ENCODE data around the gene TMEM114. TPM values are rescaled to one million over a fixed set of nuclear protein-coding genes. Genes with fewer than 3 reads are reported as not detected.

The TMEM114 gene
- total RNA-seq (2014; rRNA removed; shearing (Covaris generic)), result not detected in 2 replicates

DNA sequence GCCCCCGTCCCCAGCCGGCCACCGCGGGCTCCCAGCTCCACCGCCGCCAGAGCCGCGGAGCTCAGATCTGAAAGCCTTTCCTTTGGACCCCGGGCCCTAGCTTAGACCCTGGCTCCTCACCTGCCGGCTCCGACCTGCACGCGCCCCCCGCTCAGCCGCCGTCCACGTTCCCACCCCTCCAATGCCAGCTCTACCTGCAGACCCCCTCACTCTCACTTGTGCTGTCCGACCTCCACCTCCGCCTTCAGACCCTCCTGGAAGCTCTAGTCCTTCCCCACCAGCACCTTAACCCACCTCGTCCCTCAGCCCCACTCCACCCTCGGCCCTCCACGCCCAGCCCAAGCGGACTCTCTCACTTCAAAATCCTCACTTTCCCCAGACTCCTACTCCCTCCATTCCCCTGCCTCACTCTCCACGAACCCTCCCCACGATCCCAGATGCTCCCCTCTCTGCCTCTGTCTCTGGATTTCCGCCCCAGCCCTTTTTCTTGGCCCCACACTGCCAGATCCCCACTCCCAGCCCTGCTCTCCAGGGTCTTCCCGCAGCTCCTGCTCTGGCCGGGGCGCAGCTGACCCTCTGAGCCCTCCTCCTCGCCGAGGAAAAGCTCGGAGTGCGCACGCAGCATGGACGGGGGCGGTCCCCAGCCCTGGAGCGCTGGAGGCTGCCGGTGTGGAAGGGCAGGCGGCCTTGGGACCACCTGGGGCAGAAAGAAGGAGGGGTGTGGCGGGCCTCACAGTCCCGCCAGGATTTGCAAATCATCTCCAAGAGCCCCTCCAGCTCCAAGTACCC, at the start of gene TMEM114:
TMEM114 (minus strand) TSS at position 612 of the 789 bp plus-strand sequence. CDS start 673 bp downstream, outside the sequence.
- in situ Hi-C loops (cut with HindIII; ENCODE audit: low sequenced_read_pairs), result no loop called here
- DNase-seq (ENCODE audit: low spot score), result no peak

- in situ Hi-C loops (cut with HindIII; ENCODE audit: low sequenced_read_pairs), result loop anchor here (5.0 kb wide), 1 partner anchor 72 kb away; no protein-coding TSS in a partner anchor
Measured at GRCh38 chr16:8639694-8640093, 49.4 kb upstream of the TMEM114 start.

GRCh38 chr16:8634991-8635736, 44.9 kb upstream of the TMEM114 start:
- no peak for DNase-seq (ENCODE audit: low spot score)
- in situ Hi-C loops (cut with HindIII; ENCODE audit: low sequenced_read_pairs), result loop anchor here (5.0 kb wide), 1 partner anchor 68 kb away; no protein-coding TSS in a partner anchor

More at GRCh38 chr16:8639694-8640093, 49.4 kb upstream of the TMEM114 start:
- no peak for DNase-seq (ENCODE audit: low spot score)

- DNase-seq (ENCODE audit: low spot score), result no peak
- in situ Hi-C loops (cut with HindIII; ENCODE audit: low sequenced_read_pairs), result no loop called here
Measured at GRCh38 chr16:8632675-8633182, 42.4 kb upstream of the TMEM114 start.

GRCh38 chr16:8631818-8632465, 41.6 kb upstream of the TMEM114 start:
- in situ Hi-C loops (cut with HindIII; ENCODE audit: low sequenced_read_pairs), result no loop called here
- DNase-seq (ENCODE audit: low spot score), result no peak

- no peak for DNase-seq (ENCODE audit: low spot score)
- in situ Hi-C loops (cut with HindIII; ENCODE audit: low sequenced_read_pairs), result no loop called here
Measured at GRCh38 chr16:8631373-8631772, 41.1 kb upstream of the TMEM114 start.

- in situ Hi-C loops (cut with HindIII; ENCODE audit: low sequenced_read_pairs), result no loop called here
Measured at GRCh38 chr16:8630255-8630953, 40.1 kb upstream of the TMEM114 start.

DNA sequence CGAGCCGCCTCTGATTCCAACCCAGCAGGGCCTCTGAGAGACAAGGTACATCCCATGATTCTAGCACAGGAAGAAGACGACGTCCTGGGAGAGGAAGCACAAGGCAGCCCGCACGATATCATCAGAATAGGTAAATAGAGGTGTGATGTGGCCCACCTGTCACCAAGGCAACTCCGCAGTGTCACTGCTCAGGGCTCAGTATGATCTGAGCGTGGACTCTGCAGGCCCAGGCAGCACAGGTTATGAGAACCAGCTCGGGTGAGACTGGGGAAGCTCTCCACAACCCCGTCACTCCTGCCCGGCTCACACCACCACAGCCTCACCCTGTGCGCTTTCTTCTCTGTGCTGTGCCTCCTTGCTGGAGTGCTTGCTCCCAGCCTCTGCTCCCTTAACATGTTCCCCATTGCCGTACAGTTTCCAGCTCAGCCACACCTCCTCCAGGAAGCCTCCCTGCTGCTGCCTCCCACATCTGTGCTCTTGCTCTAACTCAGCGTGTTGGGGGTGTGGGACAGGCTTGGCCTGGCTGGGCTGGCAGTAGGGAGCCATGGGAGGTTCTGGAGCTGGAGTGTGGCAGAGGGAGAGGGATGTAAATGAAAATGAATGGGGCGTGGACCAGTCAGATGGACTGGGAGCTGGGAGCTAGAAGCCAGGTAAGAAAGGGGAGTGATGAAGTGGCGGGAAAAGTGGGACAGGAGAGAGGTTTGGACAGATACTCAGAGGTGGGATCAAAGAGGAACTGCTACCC, 38.8 kb upstream of the TMEM114 start:
- in situ Hi-C loops (cut with HindIII; ENCODE audit: low sequenced_read_pairs), result no loop called here
- no peak for DNase-seq (ENCODE audit: low spot score)

More at GRCh38 chr16:8630255-8630953, 40.1 kb upstream of the TMEM114 start:
- no peak for DNase-seq (ENCODE audit: low spot score)

GRCh38 chr16:8627456-8627855, 37.1 kb upstream of the TMEM114 start:
- in situ Hi-C loops (cut with HindIII; ENCODE audit: low sequenced_read_pairs), result no loop called here
- DNase-seq (ENCODE audit: low spot score), result no peak

DNA sequence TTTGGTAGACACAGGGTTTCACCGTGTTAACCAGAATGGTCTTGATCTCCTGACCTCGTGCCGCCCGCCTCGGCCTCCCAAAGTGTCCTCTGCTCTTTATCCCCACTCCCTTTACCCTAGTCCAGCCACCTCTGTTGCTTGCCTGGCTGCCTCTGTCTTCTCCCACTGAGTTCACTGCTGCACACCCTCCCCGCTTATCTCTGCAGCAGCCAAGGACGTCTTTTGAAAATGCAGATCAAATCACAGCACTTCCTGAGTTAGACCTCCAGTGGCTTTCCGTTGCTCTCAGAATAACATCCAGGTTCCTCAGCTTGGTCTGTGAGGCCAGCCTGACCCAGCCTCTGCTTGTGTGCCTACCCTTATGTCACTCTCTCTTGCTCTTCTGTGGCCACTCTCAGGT, 36.6 kb upstream of the TMEM114 start:
- in situ Hi-C loops (cut with HindIII; ENCODE audit: low sequenced_read_pairs), result no loop called here
- DNase-seq (ENCODE audit: low spot score), result no peak

DNA sequence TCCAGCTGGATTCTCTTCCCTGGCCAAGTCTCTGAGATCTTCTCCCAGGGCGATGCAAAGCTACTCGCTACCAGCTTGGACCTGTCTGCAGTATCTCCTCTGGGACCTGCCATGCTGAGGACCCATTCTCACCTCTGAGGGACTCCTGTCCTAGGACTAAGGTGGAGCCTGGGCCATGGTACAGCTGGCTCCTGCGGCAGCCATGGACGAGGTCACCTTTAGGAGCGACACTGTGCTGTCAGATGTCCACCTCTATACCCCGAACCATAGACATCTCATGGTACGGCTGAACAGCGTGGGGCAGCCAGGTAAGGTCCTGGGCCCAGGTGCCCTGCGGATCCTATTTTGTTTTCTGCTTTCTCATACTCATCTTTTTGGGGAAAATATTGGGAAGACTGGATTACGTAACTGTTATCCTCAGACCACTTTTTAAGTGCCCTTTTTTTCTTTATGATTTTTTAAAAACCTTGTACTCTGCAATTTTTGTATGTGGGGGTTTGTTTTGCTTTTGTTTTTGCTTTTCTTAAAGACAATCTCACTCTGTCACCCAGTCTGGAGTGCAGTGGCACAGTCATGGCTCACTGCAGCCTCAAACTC, 35.3 kb upstream of the TMEM114 start:
- in situ Hi-C loops (cut with HindIII; ENCODE audit: low sequenced_read_pairs), result no loop called here
- no peak for DNase-seq (ENCODE audit: low spot score)

GRCh38 chr16:8623634-8624033, 33.3 kb upstream of the TMEM114 start:
- in situ Hi-C loops (cut with HindIII; ENCODE audit: low sequenced_read_pairs), result no loop called here
- no peak for DNase-seq (ENCODE audit: low spot score)

DNA sequence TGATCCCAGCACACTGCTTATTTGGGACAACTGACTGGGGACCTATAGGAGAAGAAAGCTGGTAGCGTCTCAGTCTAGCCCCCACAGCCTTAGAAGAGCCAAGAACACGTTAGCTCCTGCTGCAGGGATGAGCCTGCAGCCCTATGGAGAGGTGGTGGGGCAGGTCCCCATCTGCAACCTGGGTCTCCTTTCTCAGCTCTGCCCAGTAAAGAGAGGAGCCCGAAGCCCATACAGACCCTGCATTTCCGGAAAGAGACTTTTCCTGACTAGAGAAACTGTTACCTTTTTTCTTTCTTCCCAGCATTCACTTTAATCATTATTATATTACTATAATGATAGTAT, 32.0 kb upstream of the TMEM114 start:
- in situ Hi-C loops (cut with HindIII; ENCODE audit: low sequenced_read_pairs), result no loop called here
- DNase-seq (ENCODE audit: low spot score), result no peak

DNA sequence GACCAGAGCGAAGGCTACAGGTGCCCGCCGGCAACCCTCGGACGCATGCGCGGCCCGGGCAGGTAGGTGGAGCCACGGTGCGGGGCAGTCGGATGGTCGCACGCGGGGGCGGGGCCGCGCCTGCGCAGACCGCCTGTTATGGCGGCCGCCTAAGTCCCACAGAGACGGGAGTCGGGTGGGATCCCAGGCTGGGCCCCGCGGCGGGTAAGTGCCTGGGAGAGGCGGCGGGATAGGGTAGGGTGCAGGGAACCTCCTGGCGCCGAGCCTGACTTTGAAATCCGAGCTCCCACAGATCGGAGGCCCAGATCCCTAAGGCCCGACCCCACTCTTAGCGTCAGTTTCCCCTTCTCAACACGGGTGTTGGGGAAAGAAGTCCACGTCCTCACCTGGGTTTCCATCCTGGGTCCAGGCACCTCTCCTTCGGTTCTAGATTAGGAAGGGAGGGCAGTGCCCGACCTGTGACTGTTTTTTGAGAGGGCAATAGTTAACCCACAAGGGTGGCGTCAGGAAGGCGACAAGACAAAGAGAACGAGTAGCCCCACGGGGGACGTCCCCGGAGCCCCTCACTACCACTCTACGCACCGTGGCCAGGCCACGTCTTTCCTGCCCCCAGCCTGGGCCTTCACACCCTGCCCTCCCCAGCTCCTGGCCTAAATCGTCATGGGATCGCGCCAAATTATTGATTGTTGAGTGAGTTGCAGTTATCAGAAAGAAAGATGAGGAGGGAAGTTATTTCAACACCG, 31.4 kb upstream of the TMEM114 start, which contains the start of gene METTL22:
METTL22 (plus strand) TSS at position 127 of the 743 bp plus-strand sequence. CDS start 3,968 bp downstream, outside the sequence.
- peak; percentile 86 for DNase-seq (ENCODE audit: low spot score)
- in situ Hi-C loops (cut with HindIII; ENCODE audit: low sequenced_read_pairs), result no loop called here

- no peak for DNase-seq (ENCODE audit: low spot score)
- in situ Hi-C loops (cut with HindIII; ENCODE audit: low sequenced_read_pairs), result no loop called here
Measured at GRCh38 chr16:8621222-8621571, 30.9 kb upstream of the TMEM114 start.

DNA sequence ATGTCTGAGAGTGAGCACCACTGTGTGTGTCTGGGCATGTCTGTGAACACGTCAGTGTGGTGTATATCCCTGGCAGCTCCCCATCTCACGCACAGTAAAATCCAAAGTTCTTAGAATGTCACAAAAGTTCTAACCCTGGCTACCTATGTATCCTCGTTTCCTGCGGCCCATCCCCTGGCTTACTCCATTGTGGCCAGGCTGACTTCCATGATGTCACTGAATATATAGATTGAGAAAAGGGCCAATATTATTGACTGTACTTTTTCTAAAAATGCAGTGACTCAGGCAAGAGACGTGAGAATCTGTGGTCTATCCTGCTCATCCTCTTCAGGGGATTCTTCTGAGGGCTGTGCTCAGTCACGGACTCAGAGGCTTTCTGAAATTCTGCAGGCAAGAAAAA, 30.2 kb upstream of the TMEM114 start:
- in situ Hi-C loops (cut with HindIII; ENCODE audit: low sequenced_read_pairs), result no loop called here
- DNase-seq (ENCODE audit: low spot score), result no peak

DNA sequence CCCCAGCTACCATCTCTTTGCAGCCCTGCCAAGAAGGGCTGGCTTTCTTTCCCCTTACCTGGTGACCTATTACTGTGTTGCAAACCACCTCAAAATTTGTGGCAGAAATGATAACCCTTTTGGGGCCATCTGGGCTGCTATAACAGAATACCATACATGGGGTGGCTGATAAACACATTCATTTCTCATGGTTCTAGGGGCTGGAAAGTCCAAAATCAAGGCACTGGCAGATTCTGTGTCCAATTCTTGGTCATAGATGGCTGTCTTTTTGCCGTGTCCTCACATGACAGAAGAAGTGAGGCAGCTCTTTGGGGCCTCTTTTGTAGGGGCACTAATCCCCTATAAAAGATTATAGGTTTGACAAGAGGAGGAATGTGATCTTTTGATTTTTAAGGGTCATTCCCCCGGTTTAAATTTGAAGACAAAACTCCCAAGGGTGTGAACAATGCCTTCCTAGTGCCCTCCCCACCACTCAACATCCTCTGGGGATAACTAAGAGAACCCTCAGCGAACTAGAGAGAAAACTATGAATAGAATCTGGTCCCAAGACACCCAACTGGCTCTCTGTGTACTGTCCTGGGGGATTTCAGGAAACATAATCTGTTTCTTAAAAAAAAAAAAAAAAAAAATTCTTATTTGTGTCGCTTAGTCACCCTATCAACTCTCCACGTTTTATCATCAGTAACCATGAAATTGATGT, 29.5 kb upstream of the TMEM114 start:
- in situ Hi-C loops (cut with HindIII; ENCODE audit: low sequenced_read_pairs), result no loop called here
- DNase-seq (ENCODE audit: low spot score), result no peak

Measured in G401 (cell line).